Muscle of arm (tissue), 12 donors: ENCODE measurements around the gene CSNK1D. TPM values are rescaled to one million over a fixed set of nuclear protein-coding genes. Genes with fewer than 3 reads are reported as not detected.

Experiments used
- DNase-seq: peaks from one replicate; pipeline ENCODE4 v3.0.0-alpha.2; 2013
- polyA plus RNA-seq, 12 donors: library from polyadenylated mRNA; unstranded; fragments of 120-200 nt; gene quantifications; one replicate each; pipeline ENCODE4 v1.2.1, GENCODE V29; 2013; ENCODE audit not compliant: insufficient read length in 12 of 12

CSNK1D gene
- polyA plus RNA-seq, 12 donors = 59.7 to 121 (median 65.0) TPM; not detected in 1

GRCh38 chr17:82241926-82242697 lies 31.4 kb downstream of the CSNK1D start:
- DNase-seq = no peak

DNA sequence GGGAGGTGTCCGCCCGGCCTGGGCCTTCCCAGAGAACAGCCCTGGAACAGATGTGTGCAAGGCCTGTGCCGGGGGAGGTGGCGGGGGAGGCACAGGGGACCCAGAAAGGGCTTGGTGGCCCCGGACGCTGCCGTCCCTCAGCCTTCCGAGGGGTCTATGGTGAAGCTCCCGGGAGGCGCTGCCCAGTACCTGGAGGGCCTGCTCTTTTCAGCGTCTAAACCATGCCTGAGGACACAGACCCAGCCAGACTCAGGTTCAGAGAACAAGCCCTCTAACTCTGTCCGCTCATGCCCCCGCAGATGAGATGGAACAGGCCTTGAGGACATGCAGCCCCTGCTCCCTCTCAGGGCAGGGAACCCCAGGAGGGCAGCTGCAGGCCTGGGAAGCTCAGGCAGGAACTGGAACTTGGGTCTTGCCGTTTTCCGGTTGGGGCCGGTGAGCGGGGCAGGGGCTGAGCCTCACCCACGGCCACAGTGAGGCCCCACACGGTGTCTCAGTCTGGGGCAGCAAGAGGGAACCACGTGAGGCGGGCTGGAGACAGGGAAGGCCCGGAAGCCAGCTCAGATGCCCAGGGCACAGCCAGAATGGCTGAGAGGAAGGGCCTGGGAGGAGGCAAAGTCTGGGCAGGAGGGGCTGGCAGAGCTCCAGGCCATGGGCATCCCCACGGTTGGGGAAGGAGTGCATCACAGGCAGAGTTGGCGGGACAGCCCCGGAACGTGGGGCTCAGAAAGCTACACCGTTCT lies 32.1 kb downstream of the CSNK1D start:
- no peak for DNase-seq

DNA sequence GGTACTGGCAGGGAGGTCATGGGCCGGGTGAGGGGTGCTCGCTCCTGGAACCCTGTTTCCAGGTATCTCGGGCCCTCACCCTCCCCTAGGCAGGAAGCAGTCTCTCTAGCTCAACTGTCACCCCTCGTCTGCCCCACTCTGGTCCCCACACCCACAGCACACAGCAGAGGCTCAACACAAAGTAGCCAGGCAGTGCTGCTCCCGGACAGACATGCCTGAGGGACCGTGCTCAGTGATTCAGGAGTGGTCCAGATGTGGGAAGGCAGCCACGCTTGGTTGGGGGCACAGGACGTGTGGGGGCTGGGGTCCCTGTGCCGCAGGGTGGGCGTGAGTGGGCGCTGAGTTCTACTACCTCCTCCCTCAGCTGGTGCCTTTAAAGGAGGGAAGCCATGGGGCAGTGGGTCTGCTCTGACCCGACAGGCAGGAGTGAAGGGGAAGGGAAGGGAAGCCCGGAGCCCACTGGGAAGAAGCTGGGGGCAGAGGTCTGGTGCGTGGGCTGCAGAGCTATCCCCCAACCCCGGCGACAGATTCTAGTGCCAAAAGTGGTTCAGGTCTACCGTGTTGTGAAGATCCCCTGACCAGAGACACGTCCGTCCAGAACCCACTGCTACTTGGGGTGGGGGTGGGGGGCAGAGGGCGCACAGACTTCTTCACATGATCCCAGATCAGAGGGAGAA lies 32.9 kb downstream of the CSNK1D start:
- DNase-seq = no peak

- DNase-seq = no peak
Measured at GRCh38 chr17:82239926-82240505, 33.5 kb downstream of the CSNK1D start.

- DNase-seq = no peak
Measured at GRCh38 chr17:82239401-82239925, 34.0 kb downstream of the CSNK1D start.

GRCh38 chr17:82238472-82239201 lies 34.9 kb downstream of the CSNK1D start:
- no peak for DNase-seq

- no peak for DNase-seq
Measured at GRCh38 chr17:82237746-82238471, 35.6 kb downstream of the CSNK1D start.

GRCh38 chr17:82237083-82237745 lies 36.3 kb downstream of the CSNK1D start:
- DNase-seq = no peak

GRCh38 chr17:82236142-82236971 lies 37.1 kb downstream of the CSNK1D start:
- DNase-seq = no peak

DNA sequence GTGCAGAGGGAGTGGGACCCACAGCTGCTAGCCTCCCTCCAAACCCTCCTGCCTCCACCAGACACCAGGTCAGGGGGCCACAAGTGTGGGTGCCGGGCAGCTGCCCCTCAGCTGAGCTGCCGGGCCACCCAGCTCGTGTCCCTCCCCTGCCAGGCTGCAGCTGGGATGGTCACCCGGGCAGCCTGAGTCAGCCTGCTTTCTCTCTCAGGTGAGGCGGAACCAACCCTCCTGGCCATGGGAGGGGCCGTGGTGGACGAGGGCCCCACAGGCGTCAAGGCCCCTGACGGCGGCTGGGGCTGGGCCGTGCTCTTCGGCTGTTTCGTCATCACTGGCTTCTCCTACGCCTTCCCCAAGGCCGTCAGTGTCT lies 37.7 kb downstream of the CSNK1D start:
- DNase-seq = no peak

DNA sequence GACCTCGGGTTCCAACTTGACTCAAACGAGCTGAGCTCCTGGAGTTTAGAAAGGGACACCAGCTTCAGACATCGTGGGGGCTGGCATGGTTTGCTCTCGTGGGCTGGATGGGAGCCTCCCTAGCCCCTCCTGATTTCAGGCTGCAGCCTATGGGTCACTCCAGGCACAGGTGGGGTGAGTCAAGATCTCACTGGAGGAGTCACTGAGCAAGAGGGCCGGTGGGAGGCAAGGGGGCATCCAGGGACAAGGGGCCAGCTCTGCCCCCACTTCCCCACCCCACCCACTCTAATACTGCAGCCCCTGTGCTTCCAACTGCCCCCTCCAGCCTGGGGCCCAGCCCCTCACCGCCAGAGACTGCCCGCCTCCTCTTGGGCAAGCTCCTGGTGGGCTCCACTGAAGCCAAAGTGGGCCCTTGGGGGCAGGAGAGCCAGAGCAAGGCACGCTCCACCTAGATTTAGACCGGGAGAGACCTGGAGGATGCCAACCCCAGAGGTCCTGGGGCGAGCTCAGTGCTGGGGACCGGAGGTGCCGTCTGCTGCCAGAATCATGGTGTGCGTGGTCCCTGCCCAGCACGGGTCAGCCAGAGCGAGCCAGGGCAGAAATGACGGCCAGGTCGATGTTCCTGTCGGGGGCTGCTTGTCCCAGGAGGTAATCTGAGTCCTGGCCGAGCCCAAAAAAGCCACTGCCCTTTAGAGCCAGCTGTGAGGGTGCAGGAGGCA lies 38.3 kb downstream of the CSNK1D start:
- no peak for DNase-seq

GRCh38 chr17:82234211-82235055 lies 39.1 kb downstream of the CSNK1D start:
- no peak for DNase-seq

DNA sequence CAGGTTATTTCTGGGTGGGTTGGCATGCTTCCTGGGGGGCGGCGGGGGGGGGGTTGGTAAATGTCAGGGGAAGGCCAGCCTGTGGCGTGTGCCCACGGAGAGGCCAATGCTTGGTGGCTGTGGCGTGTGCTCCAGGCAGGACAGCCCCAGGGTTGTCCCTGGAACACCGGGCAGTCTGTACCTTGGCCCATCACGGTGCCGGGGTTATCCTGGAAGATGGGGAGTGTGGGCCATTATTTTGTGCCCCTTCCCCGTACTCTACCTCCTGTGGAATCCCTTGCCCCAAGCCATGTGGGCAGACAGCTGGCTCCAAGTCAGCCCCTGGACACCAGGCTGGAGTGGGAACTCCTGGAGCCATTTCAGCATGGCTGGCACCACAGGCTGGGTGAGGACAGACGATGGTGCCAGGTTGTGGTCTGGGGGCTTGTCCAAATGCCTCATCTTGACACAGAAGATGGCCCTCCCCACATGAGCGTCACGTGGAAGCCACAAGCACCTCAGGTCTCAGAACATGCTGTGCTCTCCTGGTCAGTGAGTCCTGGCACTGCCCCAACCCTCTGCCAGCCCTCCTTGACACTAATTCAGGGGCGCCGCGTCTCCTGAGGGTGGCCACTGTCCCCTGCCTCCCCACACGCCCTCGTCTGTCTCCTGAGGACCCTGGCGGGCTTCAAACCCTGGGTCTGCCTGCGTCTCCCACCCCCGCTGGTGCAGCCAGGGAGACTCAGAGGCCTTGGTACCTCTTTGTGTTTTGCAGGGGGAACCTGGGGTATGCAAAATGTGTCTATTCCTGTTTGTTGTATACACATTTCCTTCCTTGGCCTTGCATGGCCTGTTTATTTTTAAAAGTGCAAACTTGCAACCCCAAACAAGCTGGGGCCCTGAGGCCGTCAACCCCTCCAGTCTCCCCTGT lies 40.4 kb downstream of the CSNK1D start:
- DNase-seq = no peak

DNA sequence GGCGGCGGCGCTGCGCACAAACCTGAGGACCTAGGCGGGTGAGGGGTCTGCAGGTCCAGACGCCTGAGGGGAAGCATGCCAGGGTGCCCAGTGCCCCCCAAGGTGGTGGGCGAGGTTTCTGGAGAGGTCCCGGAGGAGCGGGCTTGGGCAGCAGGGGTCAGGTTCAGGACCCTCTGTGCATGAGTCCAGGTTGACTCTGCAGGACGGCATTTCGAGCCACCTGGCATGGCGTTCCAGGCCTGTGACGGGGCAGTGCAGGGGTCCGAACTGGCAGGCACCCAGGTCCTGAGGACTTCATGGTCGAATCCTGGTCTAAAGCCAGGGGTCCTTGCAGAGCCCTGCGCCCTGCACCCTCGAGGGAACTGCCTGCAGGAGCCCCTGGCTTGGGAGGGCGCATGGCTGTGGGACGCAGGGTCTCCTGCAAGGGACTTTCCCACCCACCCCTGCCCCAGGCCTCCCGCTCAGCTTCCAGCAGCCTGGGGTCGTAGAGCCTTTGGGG lies 41.1 kb downstream of the CSNK1D start:
- DNase-seq = no peak

DNA sequence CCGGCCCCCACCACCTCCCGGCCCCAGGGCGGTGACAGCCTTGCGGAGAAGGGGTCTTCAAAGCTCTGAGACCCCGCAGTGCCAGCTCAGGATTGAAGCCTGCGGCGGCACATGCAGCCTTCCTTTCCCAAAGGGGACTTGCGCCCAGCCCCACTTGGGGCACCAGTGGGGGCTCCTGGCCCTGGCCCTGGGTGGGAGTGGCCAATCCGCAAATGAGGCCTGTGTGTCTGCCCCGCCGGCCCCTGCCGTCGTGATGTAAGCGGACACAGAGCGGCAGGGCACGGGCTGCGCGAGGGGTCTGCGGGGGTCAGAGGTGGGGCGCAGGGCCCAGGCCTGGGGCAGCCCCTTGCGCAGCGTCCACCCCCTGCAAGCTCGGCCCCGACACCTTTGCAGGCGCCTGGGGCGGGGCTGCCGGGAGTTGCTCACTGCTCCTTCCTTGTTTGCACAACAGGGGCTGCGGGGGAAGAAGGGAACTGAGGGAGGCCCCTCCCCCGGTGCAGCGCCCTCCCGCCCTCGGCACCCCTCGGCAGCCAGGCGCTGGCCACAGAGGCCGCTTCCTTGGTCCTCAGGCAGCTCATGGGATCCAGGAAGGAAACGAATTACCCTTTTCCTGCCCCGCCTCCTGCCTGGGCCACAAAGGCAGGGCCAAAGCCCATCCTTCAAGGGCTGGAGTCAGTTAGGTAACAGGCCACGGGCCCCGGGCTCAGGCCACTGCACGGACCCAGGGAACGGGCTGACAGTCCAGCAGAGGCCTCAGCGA lies 41.8 kb downstream of the CSNK1D start:
- DNase-seq = no peak

GRCh38 chr17:82231312-82231561 lies 42.3 kb downstream of the CSNK1D start:
- DNase-seq = no peak
